SU-DHL-6 (cell line): ENCODE results near the gene TLR1.

Experiments
- EZH2phosphoT487 ChIP-seq: fragments of 200-600 bp; sonication (generic), shearing (Covaris generic); conservative IDR thresholded peaks from 2 replicates; pipeline ENCODE4 v1.6.1; 2018; ENCODE audit warnings: mild to moderate bottlenecking, antibody characterized with exemption, low read length, moderate library complexity, mixed read lengths
- TF ChIP-seq, protein P1 (sequence below): fragments of 200-600 bp; sonication (generic); IDR thresholded peaks from one replicate; pipeline ENCODE4 v1.5.1; 2017; ENCODE audit warnings: antibody characterized with exemption, mild to moderate bottlenecking, low read length, moderate library complexity; ENCODE audit not compliant: insufficient read depth, poor library complexity, severe bottlenecking

DNA sequence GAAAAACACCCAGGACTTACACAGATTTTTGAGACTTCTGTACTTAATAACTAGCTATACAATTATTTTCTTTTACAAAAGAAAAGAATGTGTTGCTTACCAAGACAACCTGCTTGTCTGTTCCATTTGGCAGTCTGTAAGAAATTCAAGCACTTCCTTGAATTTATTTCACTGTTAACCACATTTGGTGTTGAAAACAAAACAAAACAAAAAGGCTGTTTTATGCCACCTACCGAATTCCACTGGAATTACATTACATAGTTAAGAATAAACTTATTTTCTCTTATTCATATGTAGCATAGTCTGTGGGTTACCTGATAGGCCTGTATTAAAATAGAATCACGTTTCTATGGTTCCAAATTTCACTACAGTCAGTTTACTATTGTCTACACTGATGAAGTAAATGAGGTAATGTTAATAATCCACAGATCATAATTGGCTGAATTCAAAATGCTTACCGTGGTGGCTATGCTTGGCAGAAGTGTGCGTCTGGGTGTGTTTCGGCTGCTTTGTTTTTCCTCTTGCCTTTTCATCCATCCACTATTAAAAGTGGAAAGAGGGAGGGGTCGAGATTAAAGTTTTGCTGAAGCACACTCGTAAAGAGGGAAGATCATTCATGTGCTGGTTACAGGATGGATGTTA, at the start of gene TLR1:
- TF ChIP-seq, protein P1, sequence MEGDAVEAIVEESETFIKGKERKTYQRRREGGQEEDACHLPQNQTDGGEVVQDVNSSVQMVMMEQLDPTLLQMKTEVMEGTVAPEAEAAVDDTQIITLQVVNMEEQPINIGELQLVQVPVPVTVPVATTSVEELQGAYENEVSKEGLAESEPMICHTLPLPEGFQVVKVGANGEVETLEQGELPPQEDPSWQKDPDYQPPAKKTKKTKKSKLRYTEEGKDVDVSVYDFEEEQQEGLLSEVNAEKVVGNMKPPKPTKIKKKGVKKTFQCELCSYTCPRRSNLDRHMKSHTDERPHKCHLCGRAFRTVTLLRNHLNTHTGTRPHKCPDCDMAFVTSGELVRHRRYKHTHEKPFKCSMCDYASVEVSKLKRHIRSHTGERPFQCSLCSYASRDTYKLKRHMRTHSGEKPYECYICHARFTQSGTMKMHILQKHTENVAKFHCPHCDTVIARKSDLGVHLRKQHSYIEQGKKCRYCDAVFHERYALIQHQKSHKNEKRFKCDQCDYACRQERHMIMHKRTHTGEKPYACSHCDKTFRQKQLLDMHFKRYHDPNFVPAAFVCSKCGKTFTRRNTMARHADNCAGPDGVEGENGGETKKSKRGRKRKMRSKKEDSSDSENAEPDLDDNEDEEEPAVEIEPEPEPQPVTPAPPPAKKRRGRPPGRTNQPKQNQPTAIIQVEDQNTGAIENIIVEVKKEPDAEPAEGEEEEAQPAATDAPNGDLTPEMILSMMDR, result peak; percentile 22
- TF ChIP-seq EZH2phosphoT487, result no peak
